Adipocyte (in vitro differentiated cells): ENCODE data around the gene HINFP.

Source experiments
- DNase-seq: peaks from one replicate; pipeline ENCODE4 v3.0.0-alpha.2; 2015; ENCODE audit warnings: low read depth
- H3K27me3 ChIP-seq: replicated peaks from 2 replicates; pipeline ENCODE4 v1.7.0; 2013; ENCODE audit warnings: mild to moderate bottlenecking, low read length, moderate library complexity; ENCODE audit not compliant: control insufficient read depth, insufficient read depth
- H3K36me3 ChIP-seq: 2 replicates; pipeline ENCODE4 v1.7.0; 2013; ENCODE audit warnings: low read length, mild to moderate bottlenecking, moderate library complexity; ENCODE audit not compliant: control insufficient read depth, insufficient read depth, severe bottlenecking
- H3K4me1 ChIP-seq: 2 replicates; pipeline ENCODE4 v1.7.0; 2013; ENCODE audit warnings: mild to moderate bottlenecking, low read length, moderate library complexity; ENCODE audit not compliant: control insufficient read depth, insufficient read depth
- H3K4me3 ChIP-seq: 2 replicates; pipeline ENCODE4 v1.7.0; 2013; ENCODE audit warnings: mild to moderate bottlenecking, low read length, moderate library complexity
- H3K9ac ChIP-seq: 2 replicates; pipeline ENCODE4 v1.7.0; 2013; ENCODE audit warnings: mild to moderate bottlenecking, low read length, moderate library complexity
- H3K9me3 ChIP-seq: 2 replicates; pipeline ENCODE4 v1.7.0; 2013; ENCODE audit warnings: mild to moderate bottlenecking, low read length, moderate library complexity; ENCODE audit not compliant: control insufficient read depth

Gene HINFP

GRCh38 chr11:119112314-119113020, 8.9 kb upstream of the HINFP start:
- peaks cover 44% of the 10 kb centered on the region for H3K36me3 ChIP-seq
- H3K4me1 ChIP-seq: peaks cover 12% of the 10 kb centered on the region
- DNase-seq: no peak
- no peaks in the 10 kb centered on the region for H3K27me3 ChIP-seq
- no peaks in the 10 kb centered on the region for H3K9me3 ChIP-seq
- H3K4me3 ChIP-seq: no peak overlapping the region
- no peak overlapping the region for H3K9ac ChIP-seq

- H3K27me3 ChIP-seq: no peaks in the 10 kb centered on the region
- no peak overlapping the region for H3K4me3 ChIP-seq
- peaks cover 44% of the 10 kb centered on the region for H3K36me3 ChIP-seq
- no peaks in the 10 kb centered on the region for H3K9me3 ChIP-seq
- peaks cover 3% of the 10 kb centered on the region for H3K4me1 ChIP-seq
- no peak for DNase-seq
- no peak overlapping the region for H3K9ac ChIP-seq
These were observed 7.7 kb upstream of the HINFP start for GRCh38 chr11:119113716-119114115.

- no peak overlapping the region for H3K9ac ChIP-seq
- H3K4me1 ChIP-seq: no peaks in the 10 kb centered on the region
- no peak for DNase-seq
- peaks cover 44% of the 10 kb centered on the region for H3K36me3 ChIP-seq
- H3K4me3 ChIP-seq: no peak overlapping the region
- no peaks in the 10 kb centered on the region for H3K9me3 ChIP-seq
- H3K27me3 ChIP-seq: no peaks in the 10 kb centered on the region
These were observed 7.0 kb upstream of the HINFP start for GRCh38 chr11:119114351-119114750.

GRCh38 chr11:119115484-119116234, 5.7 kb upstream of the HINFP start:
- Histone ChIP-seq H3K36me3 (peaks cover 43% of the 10 kb centered on the region), H3K9ac (no peak overlapping the region), H3K9me3 (no peaks in the 10 kb centered on the region), H3K4me1 (peaks cover 3% of the 10 kb centered on the region), H3K4me3 (no peak overlapping the region), H3K27me3 (no peaks in the 10 kb centered on the region)
- no peak for DNase-seq

- Histone ChIP-seq H3K36me3 (peaks cover 38% of the 10 kb centered on the region), H3K4me1 (peaks cover 6% of the 10 kb centered on the region), H3K9ac (no peak overlapping the region), H3K9me3 (no peaks in the 10 kb centered on the region), H3K27me3 (no peaks in the 10 kb centered on the region), H3K4me3 (no peak overlapping the region)
- DNase-seq: no peak
These were observed 5.2 kb upstream of the HINFP start for GRCh38 chr11:119116235-119116594.

- Histone ChIP-seq H3K27me3 (no peaks in the 10 kb centered on the region), H3K9ac (no peak overlapping the region), H3K9me3 (no peaks in the 10 kb centered on the region), H3K4me1 (peaks cover 6% of the 10 kb centered on the region), H3K4me3 (no peak overlapping the region), H3K36me3 (peaks cover 34% of the 10 kb centered on the region)
- DNase-seq: no peak
These were observed 4.8 kb upstream of the HINFP start for GRCh38 chr11:119116601-119117000.

- Histone ChIP-seq H3K9me3 (no peaks in the 10 kb centered on the region), H3K4me1 (peaks cover 9% of the 10 kb centered on the region), H3K9ac (no peak overlapping the region), H3K4me3 (no peak overlapping the region), H3K27me3 (no peaks in the 10 kb centered on the region), H3K36me3 (peaks cover 29% of the 10 kb centered on the region)
- no peak for DNase-seq
These were observed 4.2 kb upstream of the HINFP start for GRCh38 chr11:119117004-119117706.

GRCh38 chr11:119118227-119118626, 3.2 kb upstream of the HINFP start:
- H3K9ac ChIP-seq: no peak overlapping the region
- H3K4me1 ChIP-seq: peaks cover 20% of the 10 kb centered on the region
- no peak overlapping the region for H3K4me3 ChIP-seq
- peaks cover 22% of the 10 kb centered on the region for H3K36me3 ChIP-seq
- no peaks in the 10 kb centered on the region for H3K27me3 ChIP-seq
- no peaks in the 10 kb centered on the region for H3K9me3 ChIP-seq
- DNase-seq: no peak

- Histone ChIP-seq H3K4me3 (no peak overlapping the region), H3K9ac (no peak overlapping the region), H3K4me1 (peaks cover 21% of the 10 kb centered on the region), H3K27me3 (no peaks in the 10 kb centered on the region), H3K9me3 (no peaks in the 10 kb centered on the region), H3K36me3 (peaks cover 21% of the 10 kb centered on the region)
- DNase-seq: no peak
These were observed 2.4 kb upstream of the HINFP start for GRCh38 chr11:119118946-119119345.

GRCh38 chr11:119120639-119121007, 757 bp upstream of the HINFP start:
- Histone ChIP-seq H3K9me3 (no peaks in the 10 kb centered on the region), H3K36me3 (peaks cover 14% of the 10 kb centered on the region), H3K4me1 (peaks cover 24% of the 10 kb centered on the region), H3K4me3 (peak overlapping the region; percentile 96), H3K27me3 (no peaks in the 10 kb centered on the region), H3K9ac (peak overlapping the region; percentile 91)
- peak; percentile 66 for DNase-seq

GRCh38 chr11:119121811-119122124, 388 bp downstream of the HINFP start:
- no peaks in the 10 kb centered on the region for H3K27me3 ChIP-seq
- DNase-seq: no peak
- peak overlapping the region; percentile 96 for H3K4me3 ChIP-seq
- no peaks in the 10 kb centered on the region for H3K9me3 ChIP-seq
- H3K4me1 ChIP-seq: peaks cover 27% of the 10 kb centered on the region
- peaks cover 13% of the 10 kb centered on the region for H3K36me3 ChIP-seq
- peak overlapping the region; percentile 94 for H3K9ac ChIP-seq
